PC-3 (cell line): ENCODE results near the gene HLA-DRB1.

ENCODE experiments used
- EZH2 ChIP-seq: fragments of 300-600 bp; sonication (generic); IDR thresholded peaks from one replicate; pipeline ENCODE4 v1.6.1; 2017; ENCODE audit warnings: antibody characterized with exemption, mild to moderate bottlenecking, low read length; ENCODE audit not compliant: unreplicated experiment
- TF ChIP-seq, protein P1 (sequence below): fragments of 300-600 bp; sonication (generic); conservative IDR thresholded peaks from 2 replicates; pipeline ENCODE4 v1.5.1; 2017; ENCODE audit warnings: antibody characterized with exemption, low read depth, mild to moderate bottlenecking, low read length

DNA sequence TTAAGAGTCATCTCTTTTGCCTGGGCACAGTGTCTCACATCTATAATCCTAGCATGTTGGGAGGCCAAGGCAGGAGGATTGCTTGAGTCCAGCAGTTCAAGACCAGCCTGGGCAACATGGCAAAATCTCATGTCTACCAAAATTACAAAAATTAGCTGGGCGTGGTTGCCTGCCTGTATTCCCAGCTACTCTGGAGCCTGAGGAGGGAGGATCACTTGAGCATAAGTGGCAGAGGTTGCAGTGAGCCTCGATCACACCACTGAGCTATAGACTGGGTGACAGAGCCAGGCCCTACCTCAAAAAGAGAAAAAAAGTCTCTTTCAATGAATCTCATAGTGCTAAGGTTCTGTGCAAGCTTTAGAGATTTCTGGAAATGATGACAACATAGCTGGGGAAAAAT, 1.5 kb downstream of the HLA-DRB1 start:
- TF ChIP-seq, protein P1, sequence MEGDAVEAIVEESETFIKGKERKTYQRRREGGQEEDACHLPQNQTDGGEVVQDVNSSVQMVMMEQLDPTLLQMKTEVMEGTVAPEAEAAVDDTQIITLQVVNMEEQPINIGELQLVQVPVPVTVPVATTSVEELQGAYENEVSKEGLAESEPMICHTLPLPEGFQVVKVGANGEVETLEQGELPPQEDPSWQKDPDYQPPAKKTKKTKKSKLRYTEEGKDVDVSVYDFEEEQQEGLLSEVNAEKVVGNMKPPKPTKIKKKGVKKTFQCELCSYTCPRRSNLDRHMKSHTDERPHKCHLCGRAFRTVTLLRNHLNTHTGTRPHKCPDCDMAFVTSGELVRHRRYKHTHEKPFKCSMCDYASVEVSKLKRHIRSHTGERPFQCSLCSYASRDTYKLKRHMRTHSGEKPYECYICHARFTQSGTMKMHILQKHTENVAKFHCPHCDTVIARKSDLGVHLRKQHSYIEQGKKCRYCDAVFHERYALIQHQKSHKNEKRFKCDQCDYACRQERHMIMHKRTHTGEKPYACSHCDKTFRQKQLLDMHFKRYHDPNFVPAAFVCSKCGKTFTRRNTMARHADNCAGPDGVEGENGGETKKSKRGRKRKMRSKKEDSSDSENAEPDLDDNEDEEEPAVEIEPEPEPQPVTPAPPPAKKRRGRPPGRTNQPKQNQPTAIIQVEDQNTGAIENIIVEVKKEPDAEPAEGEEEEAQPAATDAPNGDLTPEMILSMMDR, result no peak
- TF ChIP-seq EZH2, result no peak
